Type B pancreatic cell (in vitro differentiated cells): Measurements from ENCODE around the gene RNF222. TPM values are rescaled to one million over a fixed set of nuclear protein-coding genes. Genes with fewer than 3 reads are reported as not detected.

ENCODE experiments used
- DNase-seq: peaks from one replicate; pipeline ENCODE4 v3.0.0; 2021; ENCODE audit warnings: mixed read lengths; ENCODE audit not compliant: unreplicated experiment; ENCODE audit errors: extremely low spot score
- H3K27ac Mint-ChIP-seq: 2 replicates; pipeline ENCODE4 v1.8.0; 2021; ENCODE audit warnings: mild to moderate bottlenecking, mixed read lengths
- H3K27me3 Mint-ChIP-seq: 2 replicates; pipeline ENCODE4 v1.8.0; 2021; ENCODE audit warnings: mixed read lengths
- H3K36me3 Mint-ChIP-seq: 2 replicates; pipeline ENCODE4 v1.8.0; 2021; ENCODE audit warnings: mixed read lengths
- H3K4me1 Mint-ChIP-seq: one replicate; pipeline ENCODE4 v1.8.0; 2021; ENCODE audit warnings: mixed read lengths; ENCODE audit not compliant: unreplicated experiment
- H3K4me3 Mint-ChIP-seq: 2 replicates; pipeline ENCODE4 v1.8.0; 2021; ENCODE audit warnings: mild to moderate bottlenecking, mixed read lengths
- H3K9me3 Mint-ChIP-seq: 2 replicates; pipeline ENCODE4 v1.8.0; 2021; ENCODE audit warnings: mixed read lengths
- total RNA-seq: library from RNA; stranded (reverse); gene quantifications from 2 replicates; pipeline ENCODE4 v1.2.1, GENCODE V29; 2021; ENCODE audit warnings: low replicate concordance
- TF ChIP-seq, protein P1 (sequence below): fragments of 200-600 bp; sonication (generic); conservative IDR thresholded peaks from 2 replicates; pipeline ENCODE4 v1.5.0; 2021; ENCODE audit warnings: antibody characterized with exemption, mild to moderate bottlenecking

RNF222 gene
- total RNA-seq, 1 donor from 2014 or later: 0.24 TPM

DNA sequence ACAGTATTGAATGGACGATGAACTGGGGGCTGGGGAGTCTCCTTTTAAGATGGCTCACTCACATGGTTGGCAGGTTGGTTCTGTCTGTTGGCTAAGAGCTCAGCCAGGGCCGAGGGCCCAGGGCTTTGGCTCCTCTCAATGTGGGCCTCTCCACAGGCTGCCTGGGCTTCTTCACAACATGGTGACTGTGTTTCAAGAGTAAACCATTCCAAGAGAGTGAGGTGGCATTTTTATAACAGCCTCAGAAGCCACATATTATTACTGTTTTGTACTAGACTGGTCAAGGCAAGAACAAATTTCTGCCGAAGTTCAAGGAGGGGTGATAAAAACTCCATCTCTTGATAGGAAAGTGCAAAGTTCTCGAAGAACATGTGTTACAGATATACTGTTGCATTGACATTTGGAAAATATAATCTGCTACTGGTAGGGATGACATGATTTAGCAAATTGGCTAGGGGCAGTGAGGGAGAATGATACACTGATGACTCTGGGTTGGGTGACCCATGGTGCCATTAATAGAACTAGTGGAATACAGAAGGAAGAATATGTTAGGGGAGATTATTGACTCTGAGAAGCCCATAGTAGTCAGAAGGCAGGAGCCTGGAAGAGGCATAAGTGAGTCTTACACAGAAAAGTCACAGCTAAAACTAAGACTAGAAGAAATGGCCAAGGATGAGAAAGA, 34.8 kb downstream of the RNF222 start:
- Mint-ChIP-seq H3K36me3 (peaks cover 7% of the 10 kb centered on the region), H3K4me1 (peaks cover 18% of the 10 kb centered on the region), H3K9me3 (no peaks in the 10 kb centered on the region), H3K4me3 (no peak overlapping the region), H3K27ac (no peak overlapping the region), H3K27me3 (no peaks in the 10 kb centered on the region)
- no peak for DNase-seq
- TF ChIP-seq, protein P1, sequence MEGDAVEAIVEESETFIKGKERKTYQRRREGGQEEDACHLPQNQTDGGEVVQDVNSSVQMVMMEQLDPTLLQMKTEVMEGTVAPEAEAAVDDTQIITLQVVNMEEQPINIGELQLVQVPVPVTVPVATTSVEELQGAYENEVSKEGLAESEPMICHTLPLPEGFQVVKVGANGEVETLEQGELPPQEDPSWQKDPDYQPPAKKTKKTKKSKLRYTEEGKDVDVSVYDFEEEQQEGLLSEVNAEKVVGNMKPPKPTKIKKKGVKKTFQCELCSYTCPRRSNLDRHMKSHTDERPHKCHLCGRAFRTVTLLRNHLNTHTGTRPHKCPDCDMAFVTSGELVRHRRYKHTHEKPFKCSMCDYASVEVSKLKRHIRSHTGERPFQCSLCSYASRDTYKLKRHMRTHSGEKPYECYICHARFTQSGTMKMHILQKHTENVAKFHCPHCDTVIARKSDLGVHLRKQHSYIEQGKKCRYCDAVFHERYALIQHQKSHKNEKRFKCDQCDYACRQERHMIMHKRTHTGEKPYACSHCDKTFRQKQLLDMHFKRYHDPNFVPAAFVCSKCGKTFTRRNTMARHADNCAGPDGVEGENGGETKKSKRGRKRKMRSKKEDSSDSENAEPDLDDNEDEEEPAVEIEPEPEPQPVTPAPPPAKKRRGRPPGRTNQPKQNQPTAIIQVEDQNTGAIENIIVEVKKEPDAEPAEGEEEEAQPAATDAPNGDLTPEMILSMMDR: no peak

- no peak for DNase-seq
- no peak overlapping the region for H3K27ac Mint-ChIP-seq
- H3K4me1 Mint-ChIP-seq: peaks cover 18% of the 10 kb centered on the region
Measured at GRCh38 chr17:8360751-8361150, 36.9 kb downstream of the RNF222 start.

GRCh38 chr17:8360260-8360659, 37.4 kb downstream of the RNF222 start:
- no peak overlapping the region for H3K4me3 Mint-ChIP-seq
- H3K4me1 Mint-ChIP-seq: peaks cover 18% of the 10 kb centered on the region
- peaks cover 4% of the 10 kb centered on the region for H3K36me3 Mint-ChIP-seq
- no peaks in the 10 kb centered on the region for H3K27me3 Mint-ChIP-seq
- DNase-seq: no peak
- TF ChIP-seq, protein P1: no peak
- H3K27ac Mint-ChIP-seq: no peak overlapping the region
- H3K9me3 Mint-ChIP-seq: no peaks in the 10 kb centered on the region

More at GRCh38 chr17:8360751-8361150, 36.9 kb downstream of the RNF222 start:
- Mint-ChIP-seq H3K9me3 (no peaks in the 10 kb centered on the region), H3K27me3 (no peaks in the 10 kb centered on the region), H3K4me3 (no peak overlapping the region), H3K36me3 (peaks cover 7% of the 10 kb centered on the region)
- TF ChIP-seq, protein P1: no peak

- Mint-ChIP-seq H3K4me3 (no peak overlapping the region), H3K4me1 (peaks cover 18% of the 10 kb centered on the region)
- DNase-seq: no peak
Measured at GRCh38 chr17:8359769-8360168, 37.9 kb downstream of the RNF222 start.

DNA sequence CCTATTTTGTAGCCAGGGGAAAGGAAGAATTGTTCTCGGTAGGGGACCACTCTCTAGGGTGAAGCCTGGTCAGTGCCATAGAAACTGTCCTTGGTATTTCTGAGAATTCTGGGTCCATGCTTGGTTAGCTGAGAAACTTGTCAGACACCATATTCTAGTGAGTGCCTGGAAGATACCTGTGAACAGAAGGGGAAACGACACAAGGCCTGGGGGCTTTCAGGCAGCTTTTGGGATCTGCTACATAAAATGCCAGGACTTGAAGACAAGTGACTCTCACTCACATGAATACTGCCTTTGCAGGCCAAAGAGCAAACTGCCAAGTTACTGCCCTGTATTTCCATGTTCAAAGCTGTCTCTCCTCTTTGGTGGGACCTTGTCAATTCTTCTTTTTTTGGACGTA, 39.7 kb downstream of the RNF222 start:
- TF ChIP-seq, protein P1: no peak
- no peak overlapping the region for H3K27ac Mint-ChIP-seq
- H3K9me3 Mint-ChIP-seq: no peaks in the 10 kb centered on the region
- peaks cover 2% of the 10 kb centered on the region for H3K36me3 Mint-ChIP-seq
- H3K27me3 Mint-ChIP-seq: no peaks in the 10 kb centered on the region
- H3K4me1 Mint-ChIP-seq: peaks cover 18% of the 10 kb centered on the region
- DNase-seq: no peak
- H3K4me3 Mint-ChIP-seq: no peak overlapping the region

More at GRCh38 chr17:8359769-8360168, 37.9 kb downstream of the RNF222 start:
- Mint-ChIP-seq H3K9me3 (no peaks in the 10 kb centered on the region), H3K27ac (peak overlapping the region; percentile 39), H3K27me3 (no peaks in the 10 kb centered on the region), H3K36me3 (peaks cover 4% of the 10 kb centered on the region)
- TF ChIP-seq, protein P1: no peak
